GM10266 (cell line): Measurements from ENCODE around the gene CNTNAP5.

Source experiments
- DNase-seq: peaks from one replicate; pipeline ENCODE4 v3.0.0; 2012; ENCODE audit errors: extremely low spot score
- TF ChIP-seq, protein P1 (sequence below): IDR thresholded peaks from 2 replicates; pipeline ENCODE4 v1.5.1; 2012; ENCODE audit warnings: mild to moderate bottlenecking, low read depth; ENCODE audit not compliant: control insufficient read depth, insufficient read depth; ENCODE audit errors: missing control alignments

Gene CNTNAP5

DNA sequence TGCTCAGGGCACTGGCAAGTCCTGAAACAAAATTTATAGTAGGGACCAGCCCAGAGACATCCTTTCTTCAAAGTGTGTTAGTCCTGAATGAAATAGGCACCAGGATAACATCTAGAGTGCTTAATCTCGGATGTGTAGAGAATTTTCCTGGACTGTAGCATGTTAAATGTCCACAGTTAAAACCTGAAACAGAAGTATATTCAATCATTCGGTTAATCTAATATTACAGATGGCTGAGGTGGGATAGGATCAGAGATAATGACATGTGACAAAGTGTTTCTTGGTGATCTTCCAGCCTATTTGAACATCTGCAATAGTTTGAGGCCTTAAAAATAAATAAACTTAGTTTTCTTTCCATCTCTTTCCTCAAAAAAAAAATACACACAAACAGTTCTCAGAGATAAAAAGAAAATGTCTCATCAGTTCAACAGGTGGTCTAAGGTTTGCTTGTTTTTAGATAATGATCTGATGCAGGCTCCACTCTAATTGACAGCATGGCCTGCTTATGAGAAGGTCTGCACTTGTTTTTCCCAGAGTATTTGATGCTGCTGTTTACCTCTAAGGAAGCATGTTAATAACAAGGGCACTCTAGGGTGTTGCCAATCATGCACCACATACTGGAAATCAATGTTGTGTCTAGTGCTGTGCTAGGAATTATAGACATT is 25.9 kb downstream of the CNTNAP5 start:
- no peak for DNase-seq
- TF ChIP-seq, protein P1, sequence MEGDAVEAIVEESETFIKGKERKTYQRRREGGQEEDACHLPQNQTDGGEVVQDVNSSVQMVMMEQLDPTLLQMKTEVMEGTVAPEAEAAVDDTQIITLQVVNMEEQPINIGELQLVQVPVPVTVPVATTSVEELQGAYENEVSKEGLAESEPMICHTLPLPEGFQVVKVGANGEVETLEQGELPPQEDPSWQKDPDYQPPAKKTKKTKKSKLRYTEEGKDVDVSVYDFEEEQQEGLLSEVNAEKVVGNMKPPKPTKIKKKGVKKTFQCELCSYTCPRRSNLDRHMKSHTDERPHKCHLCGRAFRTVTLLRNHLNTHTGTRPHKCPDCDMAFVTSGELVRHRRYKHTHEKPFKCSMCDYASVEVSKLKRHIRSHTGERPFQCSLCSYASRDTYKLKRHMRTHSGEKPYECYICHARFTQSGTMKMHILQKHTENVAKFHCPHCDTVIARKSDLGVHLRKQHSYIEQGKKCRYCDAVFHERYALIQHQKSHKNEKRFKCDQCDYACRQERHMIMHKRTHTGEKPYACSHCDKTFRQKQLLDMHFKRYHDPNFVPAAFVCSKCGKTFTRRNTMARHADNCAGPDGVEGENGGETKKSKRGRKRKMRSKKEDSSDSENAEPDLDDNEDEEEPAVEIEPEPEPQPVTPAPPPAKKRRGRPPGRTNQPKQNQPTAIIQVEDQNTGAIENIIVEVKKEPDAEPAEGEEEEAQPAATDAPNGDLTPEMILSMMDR = no peak

DNA sequence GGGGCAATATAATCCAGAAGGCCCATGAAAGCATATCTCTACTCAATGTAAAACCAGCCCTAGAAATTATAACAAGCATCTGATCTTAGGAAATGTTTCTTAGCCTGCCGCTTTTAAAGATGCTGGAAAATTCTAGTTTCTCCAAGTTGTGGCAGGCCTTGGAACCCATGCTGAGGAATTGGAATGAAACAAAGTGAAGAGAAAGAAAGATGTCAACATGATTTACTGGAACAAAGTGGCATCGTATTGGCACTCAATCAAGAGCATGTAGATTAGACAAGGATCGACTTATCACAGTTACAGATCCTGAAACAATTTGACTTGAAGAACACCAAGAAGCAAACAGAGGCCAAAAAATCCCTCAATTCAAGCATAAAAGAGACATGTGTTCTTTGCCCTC is 28.7 kb downstream of the CNTNAP5 start:
- DNase-seq = no peak
- TF ChIP-seq, protein P1 = no peak

DNA sequence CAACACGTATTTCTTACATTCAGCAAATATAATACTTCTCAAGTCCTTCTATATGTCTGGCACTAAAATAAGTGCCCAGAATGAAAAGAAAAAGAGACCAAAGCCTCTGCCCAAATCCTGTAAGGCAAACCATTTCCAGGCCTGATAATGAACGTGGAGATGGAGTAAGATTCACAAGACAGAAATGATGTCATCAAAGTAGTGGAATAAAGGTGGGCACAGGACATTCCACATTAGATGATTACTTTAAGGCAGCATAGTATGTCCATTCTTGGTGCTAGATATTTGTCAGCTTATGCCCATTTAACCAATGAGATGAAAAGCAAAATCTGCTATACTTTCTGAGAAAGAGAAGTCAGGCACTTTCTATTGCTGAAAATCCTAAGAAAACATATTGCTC is 38.5 kb downstream of the CNTNAP5 start:
- DNase-seq = no peak
- TF ChIP-seq, protein P1 = no peak

DNA sequence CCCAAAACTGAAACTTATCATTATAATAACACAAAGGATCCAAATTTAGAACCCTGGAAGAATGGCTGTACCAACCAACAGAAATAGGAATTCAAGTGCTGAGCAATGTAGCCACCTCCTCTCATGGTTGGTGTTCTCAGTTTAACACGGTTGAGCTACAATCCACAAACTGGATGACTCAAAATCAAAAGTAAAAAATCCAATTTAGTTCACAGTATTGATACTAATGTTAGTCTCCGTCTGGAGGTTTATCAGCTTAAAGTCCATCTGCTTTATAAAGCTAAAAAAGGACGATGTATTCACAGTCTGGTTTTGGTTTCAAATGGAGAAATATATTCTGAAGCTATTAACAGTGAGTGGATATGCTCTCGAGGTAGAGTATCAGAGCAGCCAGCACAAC is 40.5 kb downstream of the CNTNAP5 start:
- TF ChIP-seq, protein P1 = no peak
- DNase-seq = no peak

DNA sequence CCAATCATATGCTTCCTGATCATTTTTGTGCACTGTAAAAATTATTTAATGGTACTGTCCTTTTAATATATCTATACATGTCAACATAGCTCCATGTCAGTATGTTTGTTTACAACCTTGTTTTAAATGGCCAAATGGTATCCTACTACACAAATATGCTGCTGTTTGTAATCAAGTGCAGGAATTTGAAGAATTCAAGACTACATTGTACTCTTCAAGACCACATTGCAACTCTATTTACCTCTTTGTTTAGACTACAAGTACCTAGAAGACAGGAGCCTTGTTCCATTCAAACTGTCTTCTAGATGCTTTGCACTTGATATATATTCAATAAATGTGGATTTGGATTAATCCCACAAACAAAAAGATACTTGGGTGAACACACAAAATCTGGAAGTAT is 41.7 kb downstream of the CNTNAP5 start:
- TF ChIP-seq, protein P1 = no peak
- no peak for DNase-seq

DNA sequence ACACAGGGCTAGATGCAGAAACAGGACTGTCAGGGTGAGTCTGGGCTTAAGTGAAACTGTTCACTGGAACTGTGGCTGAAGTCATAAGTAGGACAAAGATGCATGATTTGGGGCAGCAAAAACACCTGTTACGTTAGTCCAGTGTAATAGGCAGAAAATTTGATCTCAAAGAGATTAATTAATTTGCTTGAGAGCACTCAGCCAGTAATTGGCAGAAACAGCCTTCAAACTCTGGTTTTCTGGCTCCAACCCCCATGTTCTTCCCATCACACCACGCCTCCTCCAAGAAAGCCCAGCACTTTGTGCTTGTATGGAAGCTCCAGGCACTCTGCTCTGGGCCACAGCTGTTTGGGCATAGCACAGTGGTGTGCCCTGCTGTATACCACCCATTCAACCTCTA is 54.0 kb downstream of the CNTNAP5 start:
- TF ChIP-seq, protein P1 = no peak
- no peak for DNase-seq

DNA sequence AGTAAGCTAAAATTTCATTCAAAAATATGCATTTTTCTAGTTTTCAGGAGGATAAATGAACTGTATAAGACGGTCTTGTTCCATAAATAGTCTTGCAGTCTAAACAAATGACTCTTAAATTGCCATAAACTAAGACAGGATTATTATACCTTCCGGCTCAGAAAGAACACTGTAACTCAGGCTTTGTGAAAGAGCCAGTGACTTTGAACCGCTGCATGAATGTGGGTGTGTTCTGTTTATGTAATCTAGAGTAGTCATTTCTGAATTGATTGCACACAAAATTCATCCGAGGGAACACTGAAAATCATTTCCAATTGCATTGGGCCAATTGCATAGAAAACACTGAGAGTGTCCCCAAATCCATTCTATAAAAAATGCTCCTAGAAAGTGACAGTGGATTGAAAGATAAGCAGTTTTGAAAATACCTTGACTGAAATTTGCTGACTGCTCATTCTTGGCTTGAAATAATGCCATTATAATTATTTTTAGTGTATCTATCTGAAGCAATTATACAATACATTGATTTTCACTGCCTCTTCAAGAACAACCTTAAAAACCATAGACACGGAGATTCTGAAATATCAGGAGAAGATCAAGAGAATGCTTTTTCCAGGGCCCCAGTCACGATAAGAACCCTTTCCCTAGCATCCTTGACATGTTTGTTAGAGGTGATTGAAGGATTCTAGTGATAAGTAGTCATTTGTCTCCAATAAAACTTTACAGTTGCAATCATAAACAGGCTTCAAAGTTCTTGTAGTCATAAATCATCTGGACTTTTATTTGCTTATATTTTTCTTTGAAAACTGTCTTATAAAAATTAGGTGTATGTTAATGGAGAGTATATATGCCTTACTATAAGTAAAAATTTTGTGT is 55.4 kb downstream of the CNTNAP5 start:
- DNase-seq = no peak
- TF ChIP-seq, protein P1 = no peak
